ENCODE measurements around the gene MAST1.
"Not testable (repeated sequence)": the region's sequence is repeated elsewhere in the genome, so short reads cannot be mapped to it uniquely, and the experiment has no call there.

The MAST1 gene

DNA sequence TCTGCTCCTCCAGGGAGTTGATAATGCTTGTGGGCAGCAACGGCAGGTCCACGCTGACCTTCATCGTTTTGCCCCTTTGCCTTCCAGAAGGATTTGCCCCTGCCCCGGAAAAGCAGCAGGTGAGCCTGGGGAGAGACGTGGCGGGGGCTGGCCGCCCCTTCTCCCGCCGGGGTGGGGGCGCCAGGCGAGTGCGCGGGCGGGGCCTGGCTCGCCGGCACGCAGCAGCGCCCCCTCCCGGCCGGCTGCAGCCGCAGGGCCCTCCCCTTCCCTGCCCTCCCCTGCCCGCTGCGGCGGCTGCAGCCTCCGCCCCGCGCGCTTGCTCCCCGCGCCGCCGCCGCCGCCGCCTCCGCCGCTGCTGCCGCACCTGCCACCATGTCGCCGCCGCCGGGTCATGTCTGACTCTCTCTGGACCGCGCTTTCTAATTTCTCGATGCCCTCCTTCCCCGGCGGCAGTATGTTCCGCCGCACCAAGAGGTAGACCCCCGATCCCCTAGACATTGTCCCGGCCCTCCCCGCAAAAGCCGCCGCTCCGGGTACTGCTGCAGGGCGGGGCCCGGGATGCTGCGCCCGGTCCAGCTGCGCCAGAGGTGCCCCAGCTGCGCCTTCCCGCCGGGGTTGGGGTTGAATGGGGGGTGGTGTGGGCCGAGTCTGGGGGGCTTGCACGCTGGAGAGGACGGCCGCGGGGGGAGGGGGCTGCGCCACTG is at the start of gene MAST1:
Gene MAST1, plus strand, starts transcription at position 334 of the 704 bp plus-strand sequence. Its CDS starts 58 bp downstream, at position 392.
- no peak for DNase-seq

DNA sequence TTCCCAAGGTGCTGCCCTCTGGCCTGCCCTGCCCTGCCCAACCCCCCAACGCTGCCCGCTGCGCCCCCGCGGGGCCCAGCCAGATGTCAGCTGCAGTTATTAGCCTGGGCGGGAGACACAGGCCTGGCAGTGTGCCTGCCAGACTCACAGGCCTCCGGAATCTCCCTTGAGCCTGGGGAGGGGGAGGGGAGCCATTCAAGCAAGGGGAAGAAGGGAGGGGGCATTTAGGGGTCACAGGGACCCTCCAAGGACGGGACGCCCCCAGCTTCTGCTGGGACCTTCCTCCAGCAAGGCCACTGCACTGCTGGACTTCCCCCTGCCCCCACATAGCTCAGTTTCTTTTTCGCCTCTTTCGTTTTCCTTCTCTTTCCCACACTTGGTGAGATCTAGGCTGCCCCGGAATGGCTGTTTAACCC is 49.6 kb upstream of the MAST1 start:
- peak; percentile 77 for DNase-seq

DNA sequence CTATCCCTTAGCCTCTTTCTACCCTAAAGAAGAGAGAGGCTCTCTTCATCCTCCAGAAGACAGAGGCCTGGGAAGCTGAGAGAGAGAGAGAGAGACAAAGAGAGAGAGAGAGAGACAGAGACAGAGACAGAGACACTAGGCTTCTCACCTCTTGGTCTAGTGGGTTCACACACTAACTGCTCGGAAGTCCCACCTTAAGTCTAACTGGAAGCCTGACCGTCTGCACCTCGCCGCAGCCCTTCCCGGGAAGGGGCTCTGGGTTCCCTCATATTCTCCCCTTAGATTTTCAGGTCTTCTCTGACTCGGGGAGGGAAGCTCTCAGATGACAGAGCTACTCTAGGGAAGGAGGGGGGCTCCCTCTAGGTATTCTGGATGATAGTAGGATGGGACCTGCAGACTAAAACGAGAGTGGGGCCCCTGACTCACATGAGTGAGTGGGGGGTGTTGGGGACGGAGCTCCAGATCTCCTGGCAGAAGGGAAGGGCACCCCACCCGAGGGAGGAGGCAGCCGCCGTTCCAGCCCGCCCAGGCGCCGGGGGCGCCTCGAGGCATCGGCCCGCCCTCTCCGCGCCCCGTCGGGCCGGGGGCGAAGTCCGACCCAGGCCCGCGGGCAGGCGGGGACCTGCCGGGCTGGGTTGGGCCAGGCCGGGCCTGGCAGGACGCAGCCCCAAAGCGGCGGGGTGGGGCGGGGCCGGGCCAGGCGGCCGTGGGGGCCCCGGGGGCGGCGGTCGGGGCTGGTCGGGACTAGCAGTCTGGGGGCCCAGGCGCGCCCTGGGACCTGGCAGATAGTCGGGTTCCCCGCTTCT is 49.0 kb upstream of the MAST1 start:
- DNase-seq, result no peak

DNA sequence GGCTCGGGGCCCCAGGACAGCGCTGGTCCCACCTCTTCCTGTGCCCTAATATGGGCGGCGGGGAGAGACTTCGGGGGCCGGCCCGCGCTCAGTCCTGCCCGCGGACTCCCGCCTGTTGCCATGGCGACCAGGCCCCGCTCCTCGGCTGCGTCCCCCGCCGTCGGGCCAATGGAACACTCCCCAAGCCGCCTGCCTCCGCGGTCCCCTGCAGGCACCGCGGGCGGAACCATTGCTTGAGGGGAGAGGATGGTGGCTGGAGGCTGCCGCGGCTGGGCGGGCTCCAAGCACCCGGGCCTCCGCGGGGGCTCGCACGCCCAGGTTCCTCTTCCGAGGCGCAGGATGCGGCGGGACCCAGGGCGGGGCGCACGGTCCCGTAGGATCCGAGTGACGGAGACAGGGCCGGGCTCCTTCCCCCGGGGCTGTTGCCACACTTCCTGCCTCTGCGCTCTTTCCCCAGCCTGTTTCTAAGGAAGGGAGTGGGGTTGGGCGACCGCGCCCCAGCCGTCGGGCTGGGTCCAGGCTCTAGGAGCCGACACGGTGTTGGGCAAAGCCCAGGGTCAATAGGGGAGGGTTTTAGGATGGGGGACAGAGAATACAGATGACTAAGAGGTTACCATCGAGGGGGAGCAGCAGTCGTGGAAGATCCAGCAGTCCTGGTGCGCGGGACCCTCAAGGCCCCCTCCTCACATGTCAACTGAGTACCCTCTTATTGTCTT is 48.3 kb upstream of the MAST1 start:
- DNase-seq, result peak; percentile 98

DNA sequence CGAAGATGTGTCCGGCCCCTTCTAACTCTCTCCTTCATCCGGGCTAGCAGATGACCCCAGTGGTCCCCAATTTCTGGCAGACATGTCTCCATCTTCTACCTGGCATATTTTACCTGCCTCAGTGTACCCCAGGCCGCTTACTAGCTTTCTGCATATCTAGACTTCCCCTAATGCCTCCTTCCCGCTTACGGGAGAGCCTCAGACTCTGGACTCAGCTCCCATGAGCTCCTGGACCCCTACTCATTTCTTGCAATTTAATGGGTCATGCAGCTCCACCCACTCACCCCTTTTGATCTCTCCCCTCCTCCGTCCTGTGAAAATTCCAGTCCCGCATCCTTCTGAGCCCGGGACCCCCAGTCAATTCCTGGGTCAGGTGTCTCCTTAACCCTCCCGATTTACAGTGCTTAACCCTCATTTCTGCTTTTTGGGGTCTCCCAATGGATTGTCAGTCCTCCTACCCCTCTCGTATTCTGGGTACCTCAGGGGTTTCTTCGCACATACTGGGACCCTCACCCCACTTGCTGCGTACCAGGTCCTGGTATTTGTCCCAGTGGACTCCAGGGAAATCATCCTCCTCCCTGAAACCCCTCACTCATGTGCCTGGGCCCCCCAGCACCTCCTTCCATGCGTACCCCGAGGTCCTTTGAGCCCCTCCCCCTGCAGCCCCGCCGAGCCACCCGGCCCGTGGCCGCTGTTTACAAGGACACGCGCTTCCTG is 47.5 kb upstream of the MAST1 start:
- DNase-seq, result no peak

DNA sequence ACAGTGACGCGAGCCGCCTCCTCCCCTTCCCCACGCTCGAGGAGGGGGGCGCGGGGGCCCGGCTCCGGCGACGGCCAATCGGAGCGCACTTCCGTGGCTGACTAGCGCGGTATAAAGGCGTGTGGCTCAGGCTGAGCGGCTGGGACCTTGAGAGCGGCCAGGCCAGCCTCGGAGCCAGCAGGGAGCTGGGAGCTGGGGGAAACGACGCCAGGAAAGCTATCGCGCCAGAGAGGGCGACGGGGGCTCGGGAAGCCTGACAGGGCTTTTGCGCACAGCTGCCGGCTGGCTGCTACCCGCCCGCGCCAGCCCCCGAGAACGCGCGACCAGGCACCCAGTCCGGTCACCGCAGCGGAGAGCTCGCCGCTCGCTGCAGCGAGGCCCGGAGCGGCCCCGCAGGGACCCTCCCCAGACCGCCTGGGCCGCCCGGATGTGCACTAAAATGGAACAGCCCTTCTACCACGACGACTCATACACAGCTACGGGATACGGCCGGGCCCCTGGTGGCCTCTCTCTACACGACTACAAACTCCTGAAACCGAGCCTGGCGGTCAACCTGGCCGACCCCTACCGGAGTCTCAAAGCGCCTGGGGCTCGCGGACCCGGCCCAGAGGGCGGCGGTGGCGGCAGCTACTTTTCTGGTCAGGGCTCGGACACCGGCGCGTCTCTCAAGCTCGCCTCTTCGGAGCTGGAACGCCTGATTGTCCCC is 46.8 kb upstream of the MAST1 start, which contains the start of gene JUNB:
Gene JUNB, plus strand, starts transcription at position 142 of the 706 bp plus-strand sequence. Its CDS starts 286 bp downstream, at position 428.
- DNase-seq, result peak; percentile 97

DNA sequence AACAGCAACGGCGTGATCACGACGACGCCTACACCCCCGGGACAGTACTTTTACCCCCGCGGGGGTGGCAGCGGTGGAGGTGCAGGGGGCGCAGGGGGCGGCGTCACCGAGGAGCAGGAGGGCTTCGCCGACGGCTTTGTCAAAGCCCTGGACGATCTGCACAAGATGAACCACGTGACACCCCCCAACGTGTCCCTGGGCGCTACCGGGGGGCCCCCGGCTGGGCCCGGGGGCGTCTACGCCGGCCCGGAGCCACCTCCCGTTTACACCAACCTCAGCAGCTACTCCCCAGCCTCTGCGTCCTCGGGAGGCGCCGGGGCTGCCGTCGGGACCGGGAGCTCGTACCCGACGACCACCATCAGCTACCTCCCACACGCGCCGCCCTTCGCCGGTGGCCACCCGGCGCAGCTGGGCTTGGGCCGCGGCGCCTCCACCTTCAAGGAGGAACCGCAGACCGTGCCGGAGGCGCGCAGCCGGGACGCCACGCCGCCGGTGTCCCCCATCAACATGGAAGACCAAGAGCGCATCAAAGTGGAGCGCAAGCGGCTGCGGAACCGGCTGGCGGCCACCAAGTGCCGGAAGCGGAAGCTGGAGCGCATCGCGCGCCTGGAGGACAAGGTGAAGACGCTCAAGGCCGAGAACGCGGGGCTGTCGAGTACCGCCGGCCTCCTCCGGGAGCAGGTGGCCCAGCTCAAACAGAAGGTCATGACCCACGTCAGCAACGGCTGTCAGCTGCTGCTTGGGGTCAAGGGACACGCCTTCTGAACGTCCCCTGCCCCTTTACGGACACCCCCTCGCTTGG is 46.1 kb upstream of the MAST1 start:
- peak; percentile 57 for DNase-seq

DNA sequence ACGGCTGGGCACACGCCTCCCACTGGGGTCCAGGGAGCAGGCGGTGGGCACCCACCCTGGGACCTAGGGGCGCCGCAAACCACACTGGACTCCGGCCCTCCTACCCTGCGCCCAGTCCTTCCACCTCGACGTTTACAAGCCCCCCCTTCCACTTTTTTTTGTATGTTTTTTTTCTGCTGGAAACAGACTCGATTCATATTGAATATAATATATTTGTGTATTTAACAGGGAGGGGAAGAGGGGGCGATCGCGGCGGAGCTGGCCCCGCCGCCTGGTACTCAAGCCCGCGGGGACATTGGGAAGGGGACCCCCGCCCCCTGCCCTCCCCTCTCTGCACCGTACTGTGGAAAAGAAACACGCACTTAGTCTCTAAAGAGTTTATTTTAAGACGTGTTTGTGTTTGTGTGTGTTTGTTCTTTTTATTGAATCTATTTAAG is 45.4 kb upstream of the MAST1 start:
- no peak for DNase-seq

DNA sequence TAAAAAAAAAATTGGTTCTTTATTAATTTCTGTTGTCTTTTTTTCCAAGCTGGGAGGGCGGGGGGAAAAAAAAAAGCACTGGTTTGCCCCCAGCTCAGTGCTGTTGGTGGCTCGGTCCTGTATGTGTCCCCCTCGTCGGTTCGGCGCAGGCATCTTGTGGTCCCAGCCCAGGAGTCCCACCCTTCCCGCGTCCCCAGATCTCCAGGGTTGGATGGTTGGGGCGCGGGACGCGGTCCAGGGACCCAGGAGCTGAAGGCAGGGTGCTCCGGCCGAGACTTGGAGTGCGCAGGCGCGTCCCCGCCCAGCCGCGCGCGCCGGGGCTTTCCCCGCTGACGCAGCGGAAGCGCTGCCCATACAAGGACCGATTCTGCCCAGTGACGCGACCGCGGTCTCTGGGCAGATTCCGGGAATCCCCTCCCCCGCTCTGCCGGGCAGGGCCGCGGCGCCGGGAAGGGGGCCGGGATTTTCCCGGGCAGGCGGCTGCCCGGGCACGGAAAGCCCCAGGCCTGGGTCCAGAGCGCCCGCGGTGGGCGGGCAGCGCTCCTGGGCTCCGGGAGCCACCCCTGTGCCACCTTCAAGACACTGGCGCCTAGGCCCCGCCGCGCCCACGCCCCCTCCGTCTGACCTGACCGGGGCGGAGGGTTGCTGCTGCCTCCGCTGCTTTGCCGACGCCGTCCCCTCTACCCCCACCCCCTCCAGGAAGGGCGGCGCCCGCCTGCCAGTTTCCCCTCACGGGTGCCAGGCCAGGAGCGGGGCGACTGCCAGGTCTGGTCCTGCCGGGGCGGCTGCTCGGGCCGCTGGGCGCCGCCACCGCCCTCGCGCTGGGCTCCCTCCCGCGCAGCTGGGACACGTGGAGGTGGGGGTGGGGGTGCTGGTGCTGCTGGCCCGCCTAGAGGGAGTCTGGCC is 44.8 kb upstream of the MAST1 start:
- DNase-seq, result peak; percentile 95

DNA sequence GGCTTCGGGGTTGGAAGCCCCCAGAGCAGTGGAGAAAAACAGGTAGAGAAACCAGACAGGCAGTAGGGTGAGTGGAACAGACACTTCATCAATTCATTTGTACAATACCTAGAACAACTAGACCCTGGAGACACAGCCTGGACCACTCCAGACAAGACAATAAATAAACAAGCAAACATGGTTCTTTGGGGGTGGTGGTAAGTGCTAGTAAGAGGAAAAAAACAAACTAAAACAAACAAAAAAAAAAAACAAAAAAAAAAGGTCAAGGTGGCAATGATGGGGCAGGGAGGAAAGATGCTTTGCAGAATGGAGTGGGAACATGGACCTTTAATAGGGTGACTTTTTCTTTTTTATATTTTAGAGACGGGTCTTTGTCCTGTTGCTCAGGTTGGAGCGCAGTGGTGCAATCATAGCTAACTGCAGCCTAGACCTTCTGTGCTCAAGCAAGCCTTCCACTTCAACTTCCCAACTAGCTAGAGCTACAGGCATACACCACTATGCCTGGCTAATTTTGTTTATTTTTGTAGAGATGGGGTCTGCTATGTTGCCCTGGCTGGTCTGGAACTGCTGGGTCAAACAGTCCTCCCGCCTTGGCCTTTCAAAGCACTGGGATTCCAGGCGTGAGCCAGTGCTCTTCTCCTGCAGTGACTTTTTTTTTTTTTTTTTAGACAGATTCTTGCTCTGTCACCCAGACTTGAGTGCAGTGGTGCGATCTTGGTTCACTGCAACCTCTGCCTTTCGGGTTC is 43.9 kb upstream of the MAST1 start:
- no peak for DNase-seq

DNA sequence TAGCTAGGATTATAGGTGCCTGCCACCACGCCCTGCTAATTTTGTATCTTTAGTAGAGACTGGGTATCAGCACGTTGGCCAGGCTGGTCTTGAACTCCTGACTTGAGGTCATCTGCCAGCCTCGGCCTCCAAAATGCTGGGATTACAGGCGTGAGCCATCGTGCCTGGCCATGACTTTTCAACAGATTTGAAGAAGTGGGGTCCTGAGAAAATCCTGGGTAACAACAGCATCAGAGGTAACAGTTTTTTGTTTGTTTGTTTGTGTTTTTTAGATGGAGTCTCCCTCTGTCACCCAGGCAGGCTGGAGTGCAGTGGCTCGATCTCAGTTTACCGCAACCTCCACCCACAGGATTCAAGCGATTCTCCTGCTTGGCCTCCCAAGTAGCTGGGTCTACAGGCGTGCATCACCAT is 43.3 kb upstream of the MAST1 start:
- no peak for DNase-seq

DNA sequence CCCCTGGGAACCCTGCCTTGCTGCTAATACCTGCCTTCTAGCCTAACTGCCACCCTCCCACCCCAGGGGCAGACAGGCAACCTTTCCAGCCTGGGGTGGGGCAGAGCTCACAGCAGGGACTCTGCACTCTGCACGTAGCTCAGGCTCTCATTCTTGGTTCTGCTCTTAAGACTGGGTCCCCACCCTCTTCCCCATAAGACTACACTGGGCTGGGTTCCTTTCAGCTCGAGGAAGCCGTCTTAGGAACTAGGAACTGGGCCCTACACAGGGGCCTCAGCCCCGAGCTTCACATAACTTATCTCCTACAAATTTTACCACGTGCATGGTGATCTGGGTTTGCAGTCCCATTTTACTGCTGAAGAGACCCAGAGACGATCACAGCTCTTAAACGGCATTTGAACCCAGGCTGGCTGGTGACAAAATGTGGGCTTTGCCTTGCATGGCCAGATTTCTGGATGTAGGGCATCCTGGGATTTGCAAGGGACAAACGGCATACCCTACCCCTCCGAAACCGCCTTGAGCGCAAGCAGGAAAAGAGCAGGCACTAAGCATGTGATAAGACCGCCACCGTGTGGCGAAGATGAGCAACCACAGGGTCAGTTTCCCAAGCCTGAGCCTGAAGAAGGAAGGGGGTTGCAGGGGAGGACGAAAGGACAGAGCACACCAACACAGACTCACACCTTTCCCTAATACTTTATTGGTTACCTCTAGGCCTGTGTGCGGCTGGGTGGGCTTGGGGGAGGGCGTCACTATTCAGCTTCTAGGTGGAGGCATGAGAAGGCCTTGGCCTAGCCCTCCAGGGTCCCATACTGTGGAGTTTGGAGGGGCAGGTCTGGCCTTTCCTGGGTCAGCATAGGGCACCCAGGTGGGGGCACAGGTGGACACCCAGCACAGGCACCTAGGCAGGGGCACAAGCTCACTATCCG is 41.9 kb upstream of the MAST1 start:
- peak; percentile 78 for DNase-seq

DNA sequence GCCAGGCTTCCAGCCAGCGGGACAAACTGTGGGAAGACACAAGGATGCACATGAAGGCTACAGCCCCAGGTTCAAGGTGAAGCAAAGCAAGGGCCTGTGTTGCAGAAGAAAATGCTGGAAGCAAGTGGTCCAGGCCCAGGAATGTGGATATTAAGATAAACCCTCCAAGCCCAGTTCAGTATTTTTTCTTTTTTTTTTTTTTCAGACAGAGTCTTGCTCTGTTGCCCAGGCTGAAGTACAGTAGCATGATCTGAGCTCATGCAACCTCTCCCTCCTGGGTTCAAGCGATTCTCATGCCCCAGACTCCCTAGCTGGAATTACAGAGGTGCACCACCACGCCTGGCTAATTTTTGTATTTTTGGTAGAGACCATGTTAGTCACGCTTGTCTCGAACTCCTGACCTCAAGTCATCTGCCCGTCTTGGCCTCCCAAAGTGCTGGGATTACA is 41.2 kb upstream of the MAST1 start:
- no peak for DNase-seq

DNA sequence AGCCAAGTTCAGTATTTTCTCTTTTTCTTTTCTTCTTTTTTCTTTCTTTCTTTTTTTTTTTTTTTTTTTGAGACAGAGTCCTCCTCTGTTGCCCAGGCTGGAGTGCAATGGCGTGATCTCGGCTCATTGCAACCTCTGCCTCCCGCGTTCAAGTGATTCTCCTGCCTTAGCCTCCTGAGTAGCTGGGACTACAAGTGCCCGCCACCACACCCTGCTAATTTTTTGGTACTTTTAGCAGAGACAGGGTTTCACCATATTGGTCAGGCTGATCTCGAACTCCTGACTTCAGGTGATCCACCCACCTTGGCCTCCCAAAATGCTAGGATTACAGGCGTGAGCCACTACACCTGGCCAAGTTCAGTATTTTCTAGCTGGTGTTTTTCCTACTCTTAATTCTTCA is 40.7 kb upstream of the MAST1 start:
- not testable (repeated sequence) for DNase-seq

DNA sequence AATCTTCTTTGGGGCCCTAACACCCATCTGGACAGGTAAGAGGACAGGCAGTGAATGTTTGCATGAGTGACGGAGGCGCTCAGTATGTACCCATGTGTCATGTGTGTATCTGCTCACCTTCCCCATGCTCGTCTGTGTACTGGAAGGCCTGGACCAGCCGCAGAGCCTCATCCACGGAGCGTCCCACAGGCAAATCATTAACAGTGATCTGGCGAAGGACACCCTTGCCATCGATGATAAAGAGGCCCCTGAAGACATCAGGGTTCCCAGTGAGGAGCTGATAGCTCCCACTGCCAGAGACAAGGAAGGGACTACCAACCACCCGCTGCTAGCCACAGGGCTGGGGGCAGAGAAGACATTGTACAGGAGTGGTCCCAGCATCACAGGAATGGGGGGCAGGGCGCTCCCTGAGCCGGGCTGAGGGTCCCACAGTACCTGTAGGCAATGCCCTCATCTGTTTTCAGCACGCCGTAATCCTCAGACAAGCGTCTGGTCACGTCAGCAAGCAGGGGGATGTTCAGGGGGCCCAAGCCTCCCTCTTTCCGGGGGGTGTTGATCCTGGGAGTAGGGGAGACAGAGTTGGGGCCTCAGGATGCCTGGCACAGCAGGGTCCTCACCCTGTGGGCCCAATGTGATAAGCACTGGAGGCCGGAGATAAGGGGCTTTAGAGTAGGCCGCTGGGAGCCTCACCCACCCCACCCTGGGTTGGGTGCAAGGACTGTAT is 38.4 kb upstream of the MAST1 start:
- DNase-seq, result no peak

DNA sequence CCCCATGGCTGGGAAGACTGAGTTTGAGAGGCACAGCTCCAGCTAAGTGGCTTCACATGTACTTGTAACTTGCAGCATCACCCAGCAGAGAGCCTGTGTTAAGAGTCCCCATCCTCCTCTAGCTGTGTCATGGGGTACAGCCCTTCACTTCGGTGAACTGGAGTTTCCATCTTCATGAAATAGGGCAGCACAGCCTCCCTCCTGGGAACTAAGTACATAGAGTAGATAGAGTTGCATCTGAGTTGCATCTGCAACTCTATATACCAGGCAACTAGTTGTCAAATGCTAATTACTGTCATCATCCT is 37.9 kb upstream of the MAST1 start:
- no peak for DNase-seq

DNA sequence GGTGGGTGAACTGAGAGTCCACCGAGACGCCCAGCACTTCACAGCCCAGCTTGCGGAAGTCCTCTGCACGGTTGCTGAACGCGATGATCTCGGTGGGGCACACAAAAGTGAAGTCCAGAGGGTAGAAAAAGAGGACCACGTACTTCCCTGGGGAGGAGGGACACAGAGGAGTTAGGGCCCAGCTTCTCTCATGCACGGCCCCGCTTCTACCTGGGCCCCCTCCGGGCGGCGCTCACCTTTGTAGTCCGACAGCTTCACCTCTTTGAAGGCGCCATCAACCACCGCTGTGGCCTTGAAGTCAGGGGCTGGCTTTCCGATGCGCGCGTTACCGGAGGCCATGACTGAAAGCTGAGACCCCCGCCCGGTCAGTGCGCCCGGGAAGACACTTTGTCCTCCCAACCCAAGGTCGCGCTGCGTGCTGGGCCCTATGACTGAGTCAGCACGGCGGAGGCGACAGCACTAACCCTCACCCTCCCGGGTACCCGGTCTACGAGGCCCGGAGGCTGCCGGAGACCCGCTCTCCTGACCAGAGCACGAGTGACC is 37.3 kb upstream of the MAST1 start:
- DNase-seq, result no peak
